DOHH2 (cell line): ENCODE measurements around the gene ZFHX3.

Experiments used
- H3F3A ChIP-seq: fragments of 200-600 bp; sonication (generic), shearing (Covaris generic); 2 replicates; pipeline ENCODE4 v1.6.0; 2016; ENCODE audit warnings: antibody characterized with exemption, mild to moderate bottlenecking; ENCODE audit not compliant: control insufficient read depth, insufficient read depth
- H3K27ac ChIP-seq: fragments of 200-600 bp; sonication (generic); 2 replicates; pipeline ENCODE4 v1.5.1; 2014; ENCODE audit warnings: low read depth, mild to moderate bottlenecking, low read length, moderate library complexity
- H3K27me3 ChIP-seq: fragments of 200-600 bp; sonication (generic); 2 replicates; pipeline ENCODE4 v1.6.1; 2014; ENCODE audit warnings: mild to moderate bottlenecking, low read length, mixed read lengths; ENCODE audit not compliant: control insufficient read depth
- H3K36me3 ChIP-seq: fragments of 200-600 bp; sonication (generic); 2 replicates; pipeline ENCODE4 v1.6.1; 2014; ENCODE audit warnings: mild to moderate bottlenecking, low read length, moderate library complexity, mixed read lengths; ENCODE audit not compliant: control insufficient read depth
- H3K4me1 ChIP-seq: fragments of 200-600 bp; sonication (generic); 2 replicates; pipeline ENCODE4 v1.6.1; 2014; ENCODE audit warnings: mild to moderate bottlenecking, low read length, mixed read lengths; ENCODE audit not compliant: control insufficient read depth
- H3K4me2 ChIP-seq: fragments of 200-600 bp; sonication (generic); 2 replicates; pipeline ENCODE4 v1.6.0; 2014; ENCODE audit warnings: mild to moderate bottlenecking, low read length, moderate library complexity
- H3K4me3 ChIP-seq: fragments of 200-600 bp; sonication (generic); 2 replicates; pipeline ENCODE4 v1.5.1; 2014; ENCODE audit warnings: mild to moderate bottlenecking, low read length, mixed read lengths
- H3K79me2 ChIP-seq: fragments of 200-600 bp; sonication (generic); 2 replicates; pipeline ENCODE4 v1.6.1; 2014; ENCODE audit warnings: mild to moderate bottlenecking, low read length, mixed read lengths; ENCODE audit not compliant: control insufficient read depth
- H3K9me2 ChIP-seq: fragments of 200-600 bp; sonication (generic); replicated peaks from 2 replicates; pipeline ENCODE4 v1.6.1; 2014; ENCODE audit warnings: mild to moderate bottlenecking, low read length, mixed read lengths; ENCODE audit not compliant: control insufficient read depth
- H3K9me3 ChIP-seq: fragments of 200-600 bp; sonication (generic); 2 replicates; pipeline ENCODE4 v1.6.1; 2014; ENCODE audit warnings: antibody characterized with exemption, low read length, mixed read lengths; ENCODE audit not compliant: control insufficient read depth, insufficient read depth
- H4K20me1 ChIP-seq: fragments of 200-600 bp; sonication (generic); 2 replicates; pipeline ENCODE4 v1.6.0; 2014; ENCODE audit warnings: low read depth, mild to moderate bottlenecking, antibody characterized with exemption, low read length, moderate library complexity; ENCODE audit not compliant: control insufficient read depth, insufficient read depth
- CTCF ChIP-seq: fragments of 200-600 bp; sonication (generic); IDR thresholded peaks from one replicate; pipeline ENCODE4 v1.5.1; 2014; ENCODE audit warnings: antibody characterized with exemption, mild to moderate bottlenecking, low read depth, low read length; ENCODE audit not compliant: poor library complexity, severe bottlenecking
- EZH2phosphoT487 ChIP-seq: fragments of 200-600 bp; sonication (generic); IDR thresholded peaks from 2 replicates; pipeline ENCODE4 v1.6.1; 2017; ENCODE audit warnings: borderline replicate concordance, mild to moderate bottlenecking, antibody characterized with exemption, low read length, moderate library complexity, mixed read lengths

Gene ZFHX3

GRCh38 chr16:72937916-72938794 lies 109.8 kb downstream of the ZFHX3 start:
- H3K27me3 ChIP-seq: no peaks in the 10 kb centered on the region
- no peaks in the 10 kb centered on the region for H3K36me3 ChIP-seq
- H3K4me3 ChIP-seq: no peak overlapping the region
- H3K4me1 ChIP-seq: no peaks in the 10 kb centered on the region
- H3K9me3 ChIP-seq: no peaks in the 10 kb centered on the region
- no peak for TF ChIP-seq EZH2phosphoT487
- TF ChIP-seq CTCF: no peak
- H4K20me1 ChIP-seq: peaks cover 3% of the 10 kb centered on the region; the same call in 1 of the 2 replicates
- no peaks in the 10 kb centered on the region for H3F3A ChIP-seq
- no peak overlapping the region for H3K4me2 ChIP-seq
- no peaks in the 10 kb centered on the region for H3K9me2 ChIP-seq
- H3K27ac ChIP-seq: no peak overlapping the region
- H3K79me2 ChIP-seq: no peaks in the 10 kb centered on the region

GRCh38 chr16:72937360-72937759 lies 110.6 kb downstream of the ZFHX3 start:
- no peaks in the 10 kb centered on the region for H3K9me3 ChIP-seq
- H3F3A ChIP-seq: no peaks in the 10 kb centered on the region
- H3K4me2 ChIP-seq: no peak overlapping the region
- no peaks in the 10 kb centered on the region for H3K36me3 ChIP-seq
- H3K79me2 ChIP-seq: no peaks in the 10 kb centered on the region
- peaks cover 3% of the 10 kb centered on the region; the same call in 1 of the 2 replicates for H4K20me1 ChIP-seq
- H3K4me3 ChIP-seq: no peak overlapping the region
- H3K4me1 ChIP-seq: no peaks in the 10 kb centered on the region
- H3K27ac ChIP-seq: no peak overlapping the region
- H3K9me2 ChIP-seq: no peaks in the 10 kb centered on the region
- TF ChIP-seq EZH2phosphoT487 (no peak), CTCF (no peak)
- H3K27me3 ChIP-seq: no peaks in the 10 kb centered on the region

GRCh38 chr16:72936408-72936807 lies 111.5 kb downstream of the ZFHX3 start:
- H3K4me3 ChIP-seq: no peak overlapping the region
- no peaks in the 10 kb centered on the region for H3K9me3 ChIP-seq
- no peak overlapping the region for H3K27ac ChIP-seq
- no peaks in the 10 kb centered on the region for H3K79me2 ChIP-seq
- H3K4me1 ChIP-seq: 0 out of 2 replicates have a peak, but pooled peaks cover 4% of the 10 kb centered on the region
- H3K27me3 ChIP-seq: no peaks in the 10 kb centered on the region
- H3F3A ChIP-seq: no peaks in the 10 kb centered on the region
- peaks cover 3% of the 10 kb centered on the region; the same call in 1 of the 2 replicates for H4K20me1 ChIP-seq
- H3K4me2 ChIP-seq: no peak overlapping the region
- no peaks in the 10 kb centered on the region for H3K36me3 ChIP-seq
- H3K9me2 ChIP-seq: no peaks in the 10 kb centered on the region
- no peak for TF ChIP-seq CTCF
- no peak for TF ChIP-seq EZH2phosphoT487
